Progenitor cell of endocrine pancreas (in vitro differentiated cells): ENCODE results near the gene DDX10. TPM values are rescaled to one million over a fixed set of nuclear protein-coding genes. Genes with fewer than 3 reads are reported as not detected.

Source experiments
- DNase-seq: peaks from one replicate; pipeline ENCODE4 v3.0.0; 2021; ENCODE audit warnings: low spot score; ENCODE audit not compliant: unreplicated experiment
- H3K27ac Mint-ChIP-seq: 2 replicates; pipeline ENCODE4 v1.8.0; 2021; ENCODE audit warnings: mild to moderate bottlenecking, moderate library complexity, mixed read lengths
- H3K27me3 Mint-ChIP-seq: 2 replicates; pipeline ENCODE4 v1.8.0; 2021; ENCODE audit warnings: mixed read lengths
- H3K36me3 Mint-ChIP-seq: 2 replicates; pipeline ENCODE4 v1.8.0; 2022; ENCODE audit warnings: mixed read lengths; ENCODE audit not compliant: insufficient read depth
- H3K4me1 Mint-ChIP-seq: 2 replicates; pipeline ENCODE4 v1.8.0; 2021; ENCODE audit warnings: low read depth, mixed read lengths
- H3K4me3 Mint-ChIP-seq: 2 replicates; pipeline ENCODE4 v1.8.0; 2021; ENCODE audit warnings: low read depth, mild to moderate bottlenecking, moderate library complexity, mixed read lengths
- H3K9me3 Mint-ChIP-seq: 2 replicates; pipeline ENCODE4 v1.8.0; 2021; ENCODE audit warnings: low read depth, mixed read lengths
- CTCF ChIP-seq: fragments of 200-600 bp; sonication (generic); IDR thresholded peaks from one replicate; pipeline ENCODE4 v1.5.0; 2021; ENCODE audit warnings: antibody characterized with exemption, mild to moderate bottlenecking; ENCODE audit not compliant: unreplicated experiment
- total RNA-seq: library from RNA; stranded (reverse); gene quantifications from 2 replicates; pipeline ENCODE4 v1.2.1, GENCODE V29; 2021

Gene DDX10
- total RNA-seq, 1 donor from 2014 or later, result 31.9 TPM

GRCh38 chr11:108897071-108897481 lies 232.2 kb downstream of the DDX10 start:
- no peak overlapping the region for H3K27ac Mint-ChIP-seq
- TF ChIP-seq CTCF, result no peak
- DNase-seq, result no peak
- peaks cover 4% of the 10 kb centered on the region for H3K4me1 Mint-ChIP-seq
- H3K9me3 Mint-ChIP-seq, result no peaks in the 10 kb centered on the region
- no peak overlapping the region for H3K4me3 Mint-ChIP-seq
- no peaks in the 10 kb centered on the region for H3K27me3 Mint-ChIP-seq
- peaks cover 1% of the 10 kb centered on the region for H3K36me3 Mint-ChIP-seq

DNA sequence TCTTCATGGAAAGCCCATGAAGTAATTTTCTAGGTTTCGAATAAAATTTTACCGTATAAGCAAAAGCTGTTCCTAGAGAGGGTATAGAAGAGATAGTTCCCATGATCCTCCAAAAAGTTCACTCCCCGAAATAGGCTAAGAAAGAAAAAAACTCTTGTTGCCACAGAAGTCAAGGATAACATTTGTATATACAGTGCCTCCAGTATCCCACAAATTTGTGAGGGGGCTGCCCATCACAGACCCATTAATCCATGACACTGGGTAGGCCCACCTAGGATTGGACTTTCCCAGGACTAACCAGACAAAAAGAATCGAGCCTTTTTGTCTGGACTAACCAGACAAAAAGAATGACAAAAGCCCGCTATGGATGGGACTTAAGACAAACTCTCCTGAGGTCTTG lies 233.0 kb downstream of the DDX10 start:
- Mint-ChIP-seq H3K27me3 (no peaks in the 10 kb centered on the region), H3K36me3 (peaks cover 1% of the 10 kb centered on the region), H3K4me1 (peaks cover 6% of the 10 kb centered on the region), H3K4me3 (no peak overlapping the region), H3K27ac (no peak overlapping the region), H3K9me3 (no peaks in the 10 kb centered on the region)
- no peak for TF ChIP-seq CTCF
- DNase-seq, result no peak

DNA sequence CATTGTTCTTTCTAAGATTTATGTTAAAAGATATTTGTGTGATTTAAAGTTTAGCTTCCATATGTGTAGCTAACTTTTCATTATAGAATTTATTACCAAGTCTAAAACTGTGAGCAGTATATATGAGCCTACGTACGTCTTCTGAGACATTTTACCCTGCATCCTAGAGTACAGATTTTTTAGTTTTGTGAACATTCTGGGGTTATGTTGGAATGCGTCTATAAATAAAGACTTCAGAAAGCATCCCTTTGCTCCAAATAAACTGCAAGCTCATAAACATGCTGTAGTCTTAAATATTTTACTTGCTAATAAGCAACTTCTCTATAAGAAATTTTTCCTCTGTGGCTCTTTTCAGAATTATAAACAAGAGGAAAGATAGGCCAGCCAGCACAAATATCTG lies 236.5 kb downstream of the DDX10 start:
- Mint-ChIP-seq H3K4me3 (no peak overlapping the region), H3K9me3 (no peaks in the 10 kb centered on the region), H3K27me3 (no peaks in the 10 kb centered on the region), H3K4me1 (peaks cover 6% of the 10 kb centered on the region), H3K27ac (no peak overlapping the region), H3K36me3 (peaks cover 1% of the 10 kb centered on the region)
- TF ChIP-seq CTCF, result no peak
- DNase-seq, result no peak

GRCh38 chr11:108902027-108902469 lies 237.2 kb downstream of the DDX10 start:
- Mint-ChIP-seq H3K4me1 (peaks cover 6% of the 10 kb centered on the region), H3K4me3 (no peak overlapping the region), H3K27ac (no peak overlapping the region), H3K9me3 (no peaks in the 10 kb centered on the region), H3K27me3 (no peaks in the 10 kb centered on the region), H3K36me3 (no peaks in the 10 kb centered on the region)
- TF ChIP-seq CTCF, result no peak
- DNase-seq, result no peak

DNA sequence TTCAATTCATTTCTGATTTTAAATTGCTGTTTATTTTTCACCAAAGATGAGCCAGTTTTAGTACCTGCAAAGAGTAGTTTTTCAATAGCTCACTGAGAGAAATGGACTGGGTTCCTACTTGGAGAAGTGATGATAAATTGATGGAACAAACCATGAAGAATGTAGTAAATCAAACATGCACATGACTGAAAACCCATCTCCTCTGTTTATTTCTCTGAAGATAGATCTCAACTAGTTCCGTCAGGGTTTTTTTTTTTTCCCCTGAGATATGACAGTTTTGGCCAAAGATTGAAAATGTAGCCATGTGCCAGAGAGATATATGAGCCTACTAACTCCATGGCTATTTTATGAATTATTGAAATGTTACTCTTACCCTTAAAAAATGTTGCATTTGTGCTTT lies 239.6 kb downstream of the DDX10 start:
- Mint-ChIP-seq H3K27ac (no peak overlapping the region), H3K4me3 (no peak overlapping the region), H3K27me3 (no peaks in the 10 kb centered on the region), H3K36me3 (no peaks in the 10 kb centered on the region), H3K4me1 (peaks cover 6% of the 10 kb centered on the region), H3K9me3 (no peaks in the 10 kb centered on the region)
- TF ChIP-seq CTCF, result no peak
- no peak for DNase-seq
